Myocyte (in vitro differentiated cells): ENCODE results near the gene SMURF2. TPM values are rescaled to one million over a fixed set of nuclear protein-coding genes. Genes with fewer than 3 reads are reported as not detected.
"Not testable (repeated sequence)": the region's sequence is repeated elsewhere in the genome, so short reads cannot be mapped to it uniquely, and the experiment has no call there.

ENCODE experiments used
- DNase-seq: peaks from one replicate; pipeline ENCODE4 v3.0.0-alpha.2; 2012; ENCODE audit warnings: low read depth
- total RNA-seq: library from RNA; depleted of rRNA; stranded (reverse); fragments of >200 nt; gene quantifications from 2 replicates; pipeline ENCODE4 v1.2.3, GENCODE V29; 2014

SMURF2 gene
- total RNA-seq, 1 donor from 2014 or later = 36.2 TPM

- DNase-seq = not testable (repeated sequence)
These were observed 6.0 kb upstream of the SMURF2 start for GRCh38 chr17:64667807-64668721.

GRCh38 chr17:64664299-64664981 is 2.3 kb upstream of the SMURF2 start:
- DNase-seq = not testable (repeated sequence)

- not testable (repeated sequence) for DNase-seq
These were observed 1.7 kb upstream of the SMURF2 start for GRCh38 chr17:64663836-64664235.

- no peak for DNase-seq
These were observed 764 bp upstream of the SMURF2 start for GRCh38 chr17:64662774-64663367.

GRCh38 chr17:64661726-64661975 is 456 bp downstream of the SMURF2 start:
- DNase-seq = no peak

- DNase-seq = peak; percentile 13
These were observed 955 bp downstream of the SMURF2 start for GRCh38 chr17:64660978-64661725.

GRCh38 chr17:64660195-64660977 is 1.7 kb downstream of the SMURF2 start:
- not testable (repeated sequence) for DNase-seq

- peak; percentile 21 for DNase-seq
These were observed 3.2 kb downstream of the SMURF2 start for GRCh38 chr17:64658931-64659330.

- no peak for DNase-seq
These were observed 4.4 kb downstream of the SMURF2 start for GRCh38 chr17:64657610-64658125.

- no peak for DNase-seq
These were observed 6.4 kb downstream of the SMURF2 start for GRCh38 chr17:64655704-64656103.

- DNase-seq = no peak
These were observed 8.1 kb downstream of the SMURF2 start for GRCh38 chr17:64653985-64654355.

GRCh38 chr17:64653325-64653984 is 8.7 kb downstream of the SMURF2 start:
- peak; percentile 10 for DNase-seq

- DNase-seq = no peak
These were observed 10.2 kb downstream of the SMURF2 start for GRCh38 chr17:64651889-64652288.

- no peak for DNase-seq
These were observed 13.9 kb downstream of the SMURF2 start for GRCh38 chr17:64648234-64648633.

GRCh38 chr17:64647817-64648216 is 14.3 kb downstream of the SMURF2 start:
- DNase-seq = no peak

- no peak for DNase-seq
These were observed 22.6 kb downstream of the SMURF2 start for GRCh38 chr17:64639516-64639915.

GRCh38 chr17:64638552-64639203 is 23.4 kb downstream of the SMURF2 start:
- no peak for DNase-seq

- peak; percentile 44 for DNase-seq
These were observed 26.3 kb downstream of the SMURF2 start for GRCh38 chr17:64635647-64636305.

- DNase-seq = no peak
These were observed 27.9 kb downstream of the SMURF2 start for GRCh38 chr17:64634218-64634617.
